ENCODE measurements around the gene TGIF1.

DNA sequence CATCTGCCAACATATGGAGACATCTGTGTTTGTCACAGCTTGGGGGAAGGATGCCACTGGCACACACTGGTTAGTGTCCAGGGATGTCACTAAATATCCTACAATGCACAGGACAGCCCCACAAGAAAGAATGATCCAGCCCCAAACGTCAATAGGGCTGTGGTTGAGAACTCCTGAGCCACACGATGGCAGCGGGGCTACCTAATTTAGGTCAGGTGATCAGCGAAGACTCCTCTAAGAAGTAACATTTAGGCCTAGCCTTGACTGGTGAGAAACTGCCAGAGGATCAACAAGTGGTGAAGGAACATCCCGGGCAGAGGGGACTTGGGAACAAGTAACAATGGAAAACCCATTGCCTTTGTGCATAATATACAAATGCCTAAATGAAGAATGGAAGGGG is 5.0 kb upstream of the TGIF1 start:
- TF ChIP-seq TAF1 (IDR thresholded peaks at IDR 0.05; ENCODE audit: low read depth) (no peak), EZH2 (IDR thresholded peaks at IDR 0.05; ENCODE audit: borderline replicate concordance, insufficient read depth, low read length, poor library complexity, severe bottlenecking) (no peak), EP300 (conservative IDR thresholded peaks at IDR 0.05; ENCODE audit: poor library complexity, severe bottlenecking) (no peak), RAD21 (conservative IDR thresholded peaks at IDR 0.05) (no peak), MXI1 (conservative IDR thresholded peaks at IDR 0.05; ENCODE audit: poor library complexity, severe bottlenecking) (no peak), POLR2AphosphoS5 (IDR thresholded peaks at IDR 0.05) (no peak), SMC3 (conservative IDR thresholded peaks at IDR 0.05; ENCODE audit: poor library complexity) (no peak)
- TF ChIP-seq, protein P1, sequence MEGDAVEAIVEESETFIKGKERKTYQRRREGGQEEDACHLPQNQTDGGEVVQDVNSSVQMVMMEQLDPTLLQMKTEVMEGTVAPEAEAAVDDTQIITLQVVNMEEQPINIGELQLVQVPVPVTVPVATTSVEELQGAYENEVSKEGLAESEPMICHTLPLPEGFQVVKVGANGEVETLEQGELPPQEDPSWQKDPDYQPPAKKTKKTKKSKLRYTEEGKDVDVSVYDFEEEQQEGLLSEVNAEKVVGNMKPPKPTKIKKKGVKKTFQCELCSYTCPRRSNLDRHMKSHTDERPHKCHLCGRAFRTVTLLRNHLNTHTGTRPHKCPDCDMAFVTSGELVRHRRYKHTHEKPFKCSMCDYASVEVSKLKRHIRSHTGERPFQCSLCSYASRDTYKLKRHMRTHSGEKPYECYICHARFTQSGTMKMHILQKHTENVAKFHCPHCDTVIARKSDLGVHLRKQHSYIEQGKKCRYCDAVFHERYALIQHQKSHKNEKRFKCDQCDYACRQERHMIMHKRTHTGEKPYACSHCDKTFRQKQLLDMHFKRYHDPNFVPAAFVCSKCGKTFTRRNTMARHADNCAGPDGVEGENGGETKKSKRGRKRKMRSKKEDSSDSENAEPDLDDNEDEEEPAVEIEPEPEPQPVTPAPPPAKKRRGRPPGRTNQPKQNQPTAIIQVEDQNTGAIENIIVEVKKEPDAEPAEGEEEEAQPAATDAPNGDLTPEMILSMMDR (IDR thresholded peaks at IDR 0.05; ENCODE audit: poor library complexity, severe bottlenecking) = no peak

Data from neural cell (in vitro differentiated cells).